GM19468 (cell line): ENCODE data around the gene SLAMF7.

Experiments
- ATAC-seq: cut with Tn5 transposase; IDR thresholded peaks from one replicate; pipeline ENCODE4 v1.9.1; 2021; ENCODE audit warnings: mild to moderate bottlenecking, moderate library complexity, moderate number of reproducible peaks; ENCODE audit not compliant: unreplicated experiment; ENCODE audit errors: extremely low read depth

The SLAMF7 gene

GRCh38 chr1:160797271-160797709, 58.2 kb downstream of the SLAMF7 start:
- ATAC-seq = no peak

- no peak for ATAC-seq
These were observed 58.8 kb downstream of the SLAMF7 start for GRCh38 chr1:160797861-160798273.

GRCh38 chr1:160798439-160798838, 59.4 kb downstream of the SLAMF7 start:
- ATAC-seq = no peak

GRCh38 chr1:160799641-160800040, 60.6 kb downstream of the SLAMF7 start:
- no peak for ATAC-seq

GRCh38 chr1:160800142-160800541, 61.1 kb downstream of the SLAMF7 start:
- ATAC-seq = no peak

GRCh38 chr1:160800645-160801408, 61.8 kb downstream of the SLAMF7 start:
- no peak for ATAC-seq

GRCh38 chr1:160801836-160802580, 63.0 kb downstream of the SLAMF7 start:
- no peak for ATAC-seq
